ENCODE results near the gene SPEG. TPM values are rescaled to one million over a fixed set of nuclear protein-coding genes. Genes with fewer than 3 reads are reported as not detected.

Gene SPEG
- total RNA-seq, 2 experiments from 2014 or later, result 15.3 to 17.7 TPM

DNA sequence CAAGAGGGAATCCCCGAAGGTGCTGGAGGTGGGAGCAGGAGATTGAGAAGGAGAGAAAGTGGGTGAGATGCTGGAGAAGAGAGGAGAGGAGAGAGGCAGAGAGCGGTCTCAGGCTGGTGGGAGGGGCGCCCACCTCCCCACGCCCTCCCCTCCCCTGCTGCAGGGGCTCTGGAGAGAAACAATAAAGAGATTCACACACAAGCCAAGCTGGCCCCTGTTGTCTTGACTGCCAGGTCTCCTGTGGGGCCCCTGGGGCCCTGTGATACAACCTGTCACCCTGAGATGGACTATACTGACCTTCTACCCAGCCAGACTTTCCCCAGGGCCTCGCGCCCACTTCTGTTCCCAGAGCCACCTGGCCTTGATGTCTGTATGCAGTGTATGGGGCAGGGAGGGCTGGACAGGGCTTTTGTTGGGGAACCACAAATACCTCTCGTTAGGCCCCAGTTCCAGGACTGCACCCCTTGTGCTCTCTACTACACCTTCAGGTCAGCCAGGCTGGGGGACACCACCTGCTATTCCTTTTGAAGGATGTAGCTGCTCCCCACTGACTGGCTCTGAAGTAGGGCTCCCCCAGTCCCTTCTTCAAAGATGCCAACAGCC, 8.0 kb upstream of the SPEG start:
- no peaks in the 10 kb centered on the region for H3K4me1 ChIP-seq (ENCODE audit: insufficient read depth, low read length)
- ChIA-PET CTCF (no interaction called here), POLR2A (no interaction called here)
- H3K36me3 Mint-ChIP-seq (ENCODE audit: low read depth), result no peaks in the 10 kb centered on the region
- TF ChIP-seq, protein P1, sequence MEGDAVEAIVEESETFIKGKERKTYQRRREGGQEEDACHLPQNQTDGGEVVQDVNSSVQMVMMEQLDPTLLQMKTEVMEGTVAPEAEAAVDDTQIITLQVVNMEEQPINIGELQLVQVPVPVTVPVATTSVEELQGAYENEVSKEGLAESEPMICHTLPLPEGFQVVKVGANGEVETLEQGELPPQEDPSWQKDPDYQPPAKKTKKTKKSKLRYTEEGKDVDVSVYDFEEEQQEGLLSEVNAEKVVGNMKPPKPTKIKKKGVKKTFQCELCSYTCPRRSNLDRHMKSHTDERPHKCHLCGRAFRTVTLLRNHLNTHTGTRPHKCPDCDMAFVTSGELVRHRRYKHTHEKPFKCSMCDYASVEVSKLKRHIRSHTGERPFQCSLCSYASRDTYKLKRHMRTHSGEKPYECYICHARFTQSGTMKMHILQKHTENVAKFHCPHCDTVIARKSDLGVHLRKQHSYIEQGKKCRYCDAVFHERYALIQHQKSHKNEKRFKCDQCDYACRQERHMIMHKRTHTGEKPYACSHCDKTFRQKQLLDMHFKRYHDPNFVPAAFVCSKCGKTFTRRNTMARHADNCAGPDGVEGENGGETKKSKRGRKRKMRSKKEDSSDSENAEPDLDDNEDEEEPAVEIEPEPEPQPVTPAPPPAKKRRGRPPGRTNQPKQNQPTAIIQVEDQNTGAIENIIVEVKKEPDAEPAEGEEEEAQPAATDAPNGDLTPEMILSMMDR (IDR thresholded peaks at IDR 0.05), result no peak
- H3K36me3 ChIP-seq (ENCODE audit: insufficient read depth, low read length), result no peaks in the 10 kb centered on the region
- no peaks in the 10 kb centered on the region for H3K4me1 Mint-ChIP-seq (ENCODE audit: low read depth)
- H3K9me3 ChIP-seq (ENCODE audit: control insufficient read depth in 1 of 2, insufficient read depth in 1 of 2, low read length in 2 of 2), result no peaks in the 10 kb centered on the region
- intact Hi-C loops (cut with DNase I, micrococcal nuclease), result no loop called here
- ATAC-seq (ENCODE audit: poor library complexity) (no peak), DNase-seq (no peak)
- peaks cover 0 to 4% of the 10 kb centered on the region in 2 experiments for H3K27me3 ChIP-seq (ENCODE audit: control insufficient read depth in 1 of 2, insufficient read depth in 2 of 2, low read length in 2 of 2)
- H3K4me3 ChIP-seq (ENCODE audit: low read length), result no peak overlapping the region
- no peak overlapping the region for H3K27ac ChIP-seq (ENCODE audit: low read depth in 1 of 2, low read length in 2 of 2)
- no peaks in the 10 kb centered on the region for H3K9me3 Mint-ChIP-seq
- no peak overlapping the region for H3K4me3 Mint-ChIP-seq
- H3K27me3 Mint-ChIP-seq, result peaks cover 44% of the 10 kb centered on the region
- H3K27ac Mint-ChIP-seq, result no peak overlapping the region

DNA sequence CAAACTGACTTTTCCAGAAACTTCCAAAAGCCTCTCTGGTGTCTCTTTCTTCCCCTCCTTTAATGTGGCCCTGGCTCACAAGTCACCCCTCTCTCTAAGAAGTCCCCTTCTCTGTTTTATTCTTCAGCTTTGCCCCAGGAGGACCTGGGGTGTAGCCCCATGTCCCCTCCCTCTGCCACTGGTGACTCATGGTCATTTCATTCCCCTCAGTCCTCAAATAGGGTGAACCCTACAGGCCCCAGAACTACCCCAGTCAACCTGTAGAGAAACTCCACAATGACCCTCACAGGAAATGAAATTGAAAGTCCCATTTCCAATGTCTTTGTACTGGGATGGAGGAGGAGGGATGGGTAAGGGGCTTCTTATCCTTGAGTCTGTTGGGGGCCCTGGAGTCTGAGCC, 6.2 kb upstream of the SPEG start:
- Histone ChIP-seq H3K4me3 (ENCODE audit: low read length) (no peak overlapping the region), H3K36me3 (ENCODE audit: insufficient read depth, low read length) (no peaks in the 10 kb centered on the region), H3K9me3 (ENCODE audit: control insufficient read depth in 1 of 2, insufficient read depth in 1 of 2, low read length in 2 of 2) (no peaks in the 10 kb centered on the region), H3K27ac (ENCODE audit: low read depth in 1 of 2, low read length in 2 of 2) (no peak overlapping the region), H3K4me1 (ENCODE audit: insufficient read depth, low read length) (no peaks in the 10 kb centered on the region), H3K27me3 (ENCODE audit: control insufficient read depth in 1 of 2, insufficient read depth in 2 of 2, low read length in 2 of 2) (peaks cover 4% of the 10 kb centered on the region in 2 experiments)
- TF ChIP-seq, protein P1 (IDR thresholded peaks at IDR 0.05), result no peak
- Mint-ChIP-seq H3K9me3 (no peaks in the 10 kb centered on the region), H3K4me3 (no peak overlapping the region), H3K27ac (no peak overlapping the region), H3K36me3 (ENCODE audit: low read depth) (no peaks in the 10 kb centered on the region), H3K27me3 (peaks cover 45% of the 10 kb centered on the region), H3K4me1 (ENCODE audit: low read depth) (no peaks in the 10 kb centered on the region)
- DNase-seq, result no peak
- intact Hi-C loops (cut with DNase I, micrococcal nuclease), result no loop called here
- POLR2A ChIA-PET, result no interaction called here
- CTCF ChIA-PET, result no interaction called here
- no peak for ATAC-seq (ENCODE audit: poor library complexity)

DNA sequence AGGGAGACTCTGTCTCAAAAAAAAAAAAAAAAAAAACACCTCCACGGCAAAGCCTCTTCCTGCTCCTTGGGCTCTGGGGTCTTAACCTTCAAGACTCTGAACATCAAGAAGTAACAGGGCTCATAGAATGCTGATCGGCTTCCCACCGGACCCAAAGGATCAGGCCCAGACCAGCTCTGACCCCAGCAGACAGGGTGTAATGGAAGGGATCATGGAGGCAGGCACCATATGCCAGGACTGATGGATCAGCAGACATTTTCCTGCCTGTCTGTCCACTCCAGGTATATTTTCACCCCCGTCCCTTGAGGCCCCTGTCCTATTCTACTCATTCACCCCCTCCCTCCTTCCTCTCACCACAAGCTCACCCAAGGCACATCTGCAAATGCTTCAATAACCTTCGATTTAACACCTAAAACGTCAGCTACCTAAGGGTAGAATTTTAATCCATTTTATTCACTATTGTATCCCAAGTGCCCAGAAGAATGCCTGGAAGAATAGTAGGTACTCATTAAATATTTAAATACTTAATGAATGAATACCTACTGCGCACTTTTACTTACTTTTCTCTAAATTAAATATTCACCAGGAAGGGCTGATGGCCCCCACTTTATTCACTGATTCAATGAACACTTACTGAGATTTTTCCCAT, 4.6 kb upstream of the SPEG start:
- Histone ChIP-seq H3K4me1 (ENCODE audit: insufficient read depth, low read length) (peaks cover 5% of the 10 kb centered on the region), H3K27me3 (ENCODE audit: control insufficient read depth in 1 of 2, insufficient read depth in 2 of 2, low read length in 2 of 2) (peaks cover 12 to 16% of the 10 kb centered on the region in 2 experiments), H3K36me3 (ENCODE audit: insufficient read depth, low read length) (no peaks in the 10 kb centered on the region), H3K9me3 (ENCODE audit: control insufficient read depth in 1 of 2, insufficient read depth in 1 of 2, low read length in 2 of 2) (no peaks in the 10 kb centered on the region), H3K27ac (ENCODE audit: low read depth in 1 of 2, low read length in 2 of 2) (no peak overlapping the region), H3K4me3 (ENCODE audit: low read length) (no peak overlapping the region)
- intact Hi-C loops (cut with DNase I, micrococcal nuclease), result loop anchor here in 1 of 2 experiments (1.0 kb wide), 1 partner anchor 100 kb away; no protein-coding TSS in a partner anchor
- Mint-ChIP-seq H3K9me3 (no peaks in the 10 kb centered on the region), H3K4me1 (ENCODE audit: low read depth) (no peaks in the 10 kb centered on the region), H3K27ac (no peak overlapping the region), H3K36me3 (ENCODE audit: low read depth) (no peaks in the 10 kb centered on the region), H3K4me3 (no peak overlapping the region), H3K27me3 (peaks cover 38% of the 10 kb centered on the region)
- DNase-seq (no peak), ATAC-seq (ENCODE audit: poor library complexity) (no peak)
- ChIA-PET POLR2A (no interaction called here), CTCF (interaction anchor here (1.6 kb wide), 1 partner anchor 100 kb away, joined by 5 read pairs; no protein-coding TSS in a partner anchor)
- TF ChIP-seq, protein P1 (IDR thresholded peaks at IDR 0.05), result no peak
